Esophagus muscularis mucosa (tissue), 4 donors: ENCODE measurements around the gene SEL1L3. TPM values are rescaled to one million over a fixed set of nuclear protein-coding genes. Genes with fewer than 3 reads are reported as not detected.

Experiments
- DNase-seq: peaks from one replicate; pipeline ENCODE4 v3.0.0-alpha.2; 2017; ENCODE audit errors: extremely low spot score
- H3K27ac ChIP-seq, 4 donors: fragments of 200-600 bp; sonication (generic); replicated peaks in 1 of 4; 1 replicate in 3 of 4; 2 replicates in 1 of 4; pipeline ENCODE4 v1.5.1; 2016 to 2019; ENCODE audit warnings: mild to moderate bottlenecking in 1 of 4
- H3K27me3 ChIP-seq, 4 donors: fragments of 200-600 bp; sonication (generic); one replicate each; pipeline versions ENCODE4 v1.5.1 to v1.6.0; 2016 to 2019
- H3K36me3 ChIP-seq, 4 donors: fragments of 200-600 bp; sonication (generic); one replicate each; pipeline ENCODE4 v1.5.1; 2016 to 2019
- H3K4me1 ChIP-seq, 4 donors: fragments of 200-600 bp; sonication (generic); one replicate each; pipeline ENCODE4 v1.5.1; 2016 to 2019
- H3K4me3 ChIP-seq, 4 donors: fragments of 200-600 bp; sonication (generic); 1 replicate in 2 of 4; 2 replicates in 2 of 4; pipeline ENCODE4 v1.5.1; 2016 to 2019; ENCODE audit warnings: mild to moderate bottlenecking in 4 of 4, moderate library complexity in 1 of 4
- H3K9me3 ChIP-seq, 4 donors: fragments of 200-600 bp; sonication (generic); 1 replicate in 3 of 4; 2 replicates in 1 of 4; pipeline ENCODE4 v1.5.1; 2016 to 2019
- EP300 ChIP-seq: sonication (generic); formaldehyde crosslinking; IDR thresholded peaks from one replicate; pipeline ENCODE4 v1.6.1; 2017; ENCODE audit warnings: antibody characterized with exemption
- POLR2A ChIP-seq: fragments of 450-650 bp; IDR thresholded peaks from one replicate; pipeline ENCODE4 v1.6.1; 2017; ENCODE audit warnings: antibody characterized with exemption, moderate library complexity, mild to moderate bottlenecking, low read depth
- POLR2AphosphoS5 ChIP-seq, 2 donors: sonication (generic); formaldehyde crosslinking; IDR thresholded peaks; one replicate each; pipeline ENCODE4 v1.6.1; 2017; ENCODE audit warnings: antibody characterized with exemption in 2 of 2
- WGBS: methylation state at CpG from one replicate; pipeline ENCODE4 v1.1.5; 2018; 5-methylcytosine and 5-hydroxymethylcytosine counted together
- intact Hi-C: fragments of 100-400 bp; cut with DNase I; formaldehyde crosslinking; loops from one replicate; pipeline ENCODE4 v1.15.1; 2023
- small RNA-seq, 3 donors: library from RNA; depleted of rRNA; stranded (forward); fragments of <200 nt; gene quantifications; one replicate each; pipeline ENCODE3, GENCODE V24; 2016
- total RNA-seq, 4 donors: library from RNA; depleted of rRNA; stranded (reverse); fragments of >200 nt; gene quantifications; one replicate each; pipeline versions ENCODE4 v1.1.0 to v1.2.1, GENCODE V29; 2016
- TF ChIP-seq, protein P1 (sequence below), 3 experiments: fragments of 200-600 bp in 2 of 3; fragments of 450-650 bp in 1 of 3; sonication (generic) in 2 of 3; IDR thresholded peaks; one replicate each; pipeline ENCODE4 v1.5.1; 2017 to 2019; ENCODE audit warnings: antibody characterized with exemption in 3 of 3, mild to moderate bottlenecking in 2 of 3, moderate library complexity in 1 of 3

SEL1L3 gene
- total RNA-seq, 4 donors from 2014 or later: 3.3 to 11.7 (median 5.7) TPM

DNA sequence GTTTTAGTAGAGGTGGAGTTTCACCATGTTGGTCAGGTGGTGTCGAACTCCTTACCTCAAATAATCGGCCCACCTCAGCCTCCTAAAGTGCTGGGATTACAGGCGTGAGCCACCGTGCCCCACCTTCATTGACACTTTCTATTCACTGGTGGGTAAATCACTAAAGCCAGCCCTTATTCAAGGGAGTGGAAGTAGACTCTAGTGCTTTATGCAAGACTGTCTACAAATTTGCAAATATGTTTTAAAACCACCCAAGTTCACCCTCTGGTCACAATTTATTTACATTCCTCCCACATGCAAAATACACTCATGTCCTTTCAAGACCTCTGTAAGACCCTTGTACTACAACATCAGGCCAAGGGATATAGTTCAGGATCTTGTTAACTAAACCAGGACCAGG lies 162.1 kb downstream of the SEL1L3 start:
- WGBS: 86% methylated on average over 4 of the region's 4 CpGs

DNA sequence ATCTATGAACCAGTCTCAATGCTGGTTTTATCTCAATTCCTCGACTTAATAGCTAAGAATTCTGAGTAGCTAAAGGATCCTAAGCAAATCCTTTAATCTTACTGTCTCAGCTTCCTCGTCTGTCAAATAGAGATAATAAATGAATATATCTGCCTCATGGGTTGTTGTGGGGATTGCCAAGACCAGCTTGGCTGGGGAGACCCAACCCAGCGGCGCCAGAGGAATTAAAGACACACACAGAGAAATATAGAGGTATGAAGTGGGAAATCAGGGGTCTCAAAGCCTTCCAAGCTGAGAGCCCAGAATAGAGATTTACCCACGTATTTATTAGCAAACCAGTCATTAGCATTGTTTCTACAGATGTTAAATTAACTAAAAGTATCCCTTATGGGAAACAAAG lies 165.3 kb downstream of the SEL1L3 start:
- no peaks in the 10 kb centered on the region for H3K27me3 ChIP-seq
- H3K27ac ChIP-seq: no peak overlapping the region
- no peaks in the 10 kb centered on the region for H3K9me3 ChIP-seq
- TF ChIP-seq POLR2A (no peak), POLR2AphosphoS5 (IDR thresholded peaks at IDR 0.05) (no peak), EP300 (no peak)
- TF ChIP-seq, protein P1, sequence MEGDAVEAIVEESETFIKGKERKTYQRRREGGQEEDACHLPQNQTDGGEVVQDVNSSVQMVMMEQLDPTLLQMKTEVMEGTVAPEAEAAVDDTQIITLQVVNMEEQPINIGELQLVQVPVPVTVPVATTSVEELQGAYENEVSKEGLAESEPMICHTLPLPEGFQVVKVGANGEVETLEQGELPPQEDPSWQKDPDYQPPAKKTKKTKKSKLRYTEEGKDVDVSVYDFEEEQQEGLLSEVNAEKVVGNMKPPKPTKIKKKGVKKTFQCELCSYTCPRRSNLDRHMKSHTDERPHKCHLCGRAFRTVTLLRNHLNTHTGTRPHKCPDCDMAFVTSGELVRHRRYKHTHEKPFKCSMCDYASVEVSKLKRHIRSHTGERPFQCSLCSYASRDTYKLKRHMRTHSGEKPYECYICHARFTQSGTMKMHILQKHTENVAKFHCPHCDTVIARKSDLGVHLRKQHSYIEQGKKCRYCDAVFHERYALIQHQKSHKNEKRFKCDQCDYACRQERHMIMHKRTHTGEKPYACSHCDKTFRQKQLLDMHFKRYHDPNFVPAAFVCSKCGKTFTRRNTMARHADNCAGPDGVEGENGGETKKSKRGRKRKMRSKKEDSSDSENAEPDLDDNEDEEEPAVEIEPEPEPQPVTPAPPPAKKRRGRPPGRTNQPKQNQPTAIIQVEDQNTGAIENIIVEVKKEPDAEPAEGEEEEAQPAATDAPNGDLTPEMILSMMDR (IDR thresholded peaks at IDR 0.05): no peak
- intact Hi-C loops: no loop called here
- no peak overlapping the region for H3K4me3 ChIP-seq
- 77% methylated on average over 5 of the region's 5 CpGs for WGBS
- H3K36me3 ChIP-seq: no peaks in the 10 kb centered on the region
- no peaks in the 10 kb centered on the region for H3K4me1 ChIP-seq
- no peak for DNase-seq

More for the DNA sequence above, 162.1 kb downstream of the SEL1L3 start:
- DNase-seq: no peak
- intact Hi-C loops: no loop called here
- H3K36me3 ChIP-seq: no peaks in the 10 kb centered on the region
- H3K27me3 ChIP-seq: no peaks in the 10 kb centered on the region
- H3K9me3 ChIP-seq: no peaks in the 10 kb centered on the region
- no peaks in the 10 kb centered on the region for H3K4me1 ChIP-seq
- no peak overlapping the region for H3K27ac ChIP-seq
- TF ChIP-seq POLR2A (no peak), POLR2AphosphoS5 (IDR thresholded peaks at IDR 0.05) (no peak), EP300 (no peak)
- TF ChIP-seq, protein P1 (IDR thresholded peaks at IDR 0.05): no peak
- H3K4me3 ChIP-seq: no peak overlapping the region

Small RNA genes within 50 kb of the gene (small RNA-seq; reads per million reads assigned to genes)
- gene MTND4LP22: 0 reads per million in 3 donors

Other genes starting within 250 kb of the SEL1L3 start
- gene SLC34A2, start 207.1 kb downstream of the SEL1L3 start, total RNA-seq: 1 to 10 TPM in 1 of 4 donors, under 1 TPM in 2, not detected in 1; 0.42 to 1.7 (median 0.63) TPM
- 10 to 100 TPM; 24.0 to 33.2 (median 26.9) TPM for gene SMIM20, start 51.2 kb upstream of the SEL1L3 start, total RNA-seq